Heart left ventricle (tissue), 16 donors: ENCODE measurements around the gene BRK1. TPM values are rescaled to one million over a fixed set of nuclear protein-coding genes. Genes with fewer than 3 reads are reported as not detected.

ENCODE experiments used
- ATAC-seq, 4 donors: fragments of 200-7000 bp; cut with Tn5 transposase; one replicate each; pipeline ENCODE4 v1.9.1; 2020 to 2022; ENCODE audit warnings: moderate library complexity in 4 of 4, mild to moderate bottlenecking in 3 of 4, moderate number of reproducible peaks in 1 of 4
- DNase-seq, 5 donors: peaks; one replicate each; pipeline ENCODE4 v3.0.0-alpha.2; 2020
- H3K27ac ChIP-seq, 12 donors: fragments of 200-600 bp; sonication (generic) in 4 of 12; one replicate each; pipeline versions ENCODE4 v1.5.0 to v1.8.0; 2016 to 2022; ENCODE audit warnings: mild to moderate bottlenecking in 2 of 12
- H3K27me3 ChIP-seq, 9 donors: fragments of 200-600 bp; sonication (generic) in 2 of 9; one replicate each; pipeline versions ENCODE4 v1.5.1 to v1.8.0; 2016 to 2022; ENCODE audit warnings: mild to moderate bottlenecking in 3 of 9
- H3K36me3 ChIP-seq, 9 donors: fragments of 200-600 bp; sonication (generic) in 2 of 9; one replicate each; pipeline versions ENCODE4 v1.5.0 to v1.8.0; 2018 to 2022; ENCODE audit warnings: mild to moderate bottlenecking in 2 of 9
- H3K4me1 ChIP-seq, 12 donors: fragments of 200-600 bp; sonication (generic) in 4 of 12; one replicate each; pipeline versions ENCODE4 v1.5.0 to v1.8.0; 2016 to 2022; ENCODE audit warnings: mild to moderate bottlenecking in 3 of 12
- H3K4me3 ChIP-seq, 12 donors: fragments of 200-600 bp; sonication (generic) in 4 of 12; one replicate each; pipeline versions ENCODE4 v1.5.0 to v1.8.0; 2017 to 2022; ENCODE audit warnings: mild to moderate bottlenecking in 9 of 12, moderate library complexity in 4 of 12
- H3K9me3 ChIP-seq, 12 donors: fragments of 200-600 bp; sonication (generic) in 4 of 12; one replicate each; pipeline versions ENCODE4 v1.5.0 to v1.8.0; 2016 to 2022; ENCODE audit warnings: mild to moderate bottlenecking in 1 of 12
- POLR2A ChIP-seq, 2 donors: fragments of 450-650 bp; IDR thresholded peaks; one replicate each; pipeline ENCODE4 v1.6.1; 2017; ENCODE audit warnings: antibody characterized with exemption in 2 of 2, mild to moderate bottlenecking in 2 of 2, moderate library complexity in 2 of 2
- WGBS, 4 donors: extraction: QIAGEN DNeasy Blood & Tissue Kit in 2 of 4; methylation state at CpG; one replicate each; pipeline versions ENCODE4 v1.1.5 to v1.1.7; 2013 to 2018; 5-methylcytosine and 5-hydroxymethylcytosine counted together
- intact Hi-C, 10 donors: fragments of 100-400 bp; cut with DNase I; formaldehyde crosslinking; loops; one replicate each; pipeline versions ENCODE4 v1.11.1 to v1.14.2; 2022
- polyA plus RNA-seq, 2 donors: library from polyadenylated mRNA; stranded (reverse); fragments of 200-250 nt; gene quantifications; one replicate each; pipeline ENCODE4 v1.2.3, GENCODE V29; 2013
- total RNA-seq, 9 donors: library from RNA; depleted of rRNA in 2 of 9; stranded (reverse); fragments of >200 nt in 2 of 9; fragmentation: NEBNext Ultra II Directional in 3 of 9; extraction: Animal tissue kit (Norgen Biotek cat#: 25700) in 3 of 9; gene quantifications; one replicate each; pipeline versions ENCODE4 v1.1.0 to v1.2.4, GENCODE V29; 2016 to 2023
- TF ChIP-seq, protein P1 (sequence below), 12 donors: fragments of 200-600 bp; sonication (generic) in 4 of 12; IDR thresholded peaks; one replicate each; pipeline versions ENCODE4 v1.5.0 to v1.8.0; 2018 to 2022; ENCODE audit warnings: antibody characterized with exemption in 12 of 12, mild to moderate bottlenecking in 5 of 12
- donor health status: ischemic (EF 13 %, LVEDD 7.1; RV severe dilation, severe dysfunction).
- donor health status: healthy with polysubstance abuse.
- donor health status: DM: no; HTN: yes; CAD: no.
- donor health status: DM: no; HTN: no; CAD: no.
- donor health status: ischemic (EF 25% LVEDD 6.9; RV normal size, moderate dysfunction).
- donor health status: ischemic (EF 25% LVEDD 5.7; RV mildly dilated, moderate dysfunction).
- donor health status: healthy.
- donor health status: DM: yes; HTN: yes; CAD: no.
- donor health status: ischemic (EF 35%, LVEDD 5.7; RV mildly dilated, moderate dysfunction).
- donor health status: nonischemic (EF 11% LVEDD 7.7; RV severe dilation, severe dysfunction).
- donor health status: DM: yes; HTN: yes; CAD: no.
- donor health status: PGD.
- donor health status: ischemic (EF 29% LVEDD 5.4; RV normal size, mild dysfunction).
- donor health status: nonischemic (EF 23%, LVEDD 6.1; RV moderate dilation, normal function).

BRK1 gene
- total and polyA plus RNA-seq, 11 donors = 69.8 to 159 (median 89.8) TPM

DNA sequence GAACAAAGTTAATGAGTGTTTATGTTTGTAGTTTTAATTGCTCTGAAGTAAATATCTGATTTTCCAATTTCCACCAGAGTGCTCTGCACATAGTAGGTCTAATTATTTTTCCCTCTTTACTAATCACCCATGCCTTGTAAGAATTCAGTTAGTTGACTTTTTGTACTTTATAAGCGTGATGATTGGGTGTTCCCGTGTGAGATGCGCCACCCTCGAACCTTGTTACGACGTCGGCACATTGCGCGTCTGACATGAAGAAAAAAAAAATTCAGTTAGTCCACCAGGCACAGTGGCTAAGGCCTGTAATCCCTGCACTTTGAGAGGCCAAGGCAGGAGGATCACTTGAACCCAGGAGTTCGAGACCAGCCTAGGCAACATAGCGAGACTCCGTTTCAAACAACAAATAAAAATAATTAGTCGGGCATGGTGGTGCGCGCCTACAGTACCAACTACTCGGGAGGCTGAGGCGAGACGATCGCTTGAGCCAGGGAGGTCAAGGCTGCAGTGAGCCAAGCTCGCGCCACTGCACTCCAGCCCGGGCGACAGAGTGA is 25.6 kb downstream of the BRK1 start:
- DNase-seq = no peak
- 83 to 88% (median 83%) methylated on average over 23 of the region's 23 CpGs for whole genome bisulfite sequencing, 4 donors
- intact Hi-C loops = no loop called here
- ATAC-seq = peak in 1 of 4 donors; percentile 2
- peaks cover 0 to 16% (median 0%) of the 10 kb centered on the region in 9 donors for H3K36me3 ChIP-seq
- peak overlapping the region in 11 of 12 donors; percentile 65 to 94 (median 81) for H3K4me3 ChIP-seq
- H3K9me3 ChIP-seq = no peaks in the 10 kb centered on the region
- peak overlapping the region in 11 of 12 donors; percentile 74 to 97 (median 90) for H3K27ac ChIP-seq
- no peaks in the 10 kb centered on the region for H3K27me3 ChIP-seq
- TF ChIP-seq, protein P1, sequence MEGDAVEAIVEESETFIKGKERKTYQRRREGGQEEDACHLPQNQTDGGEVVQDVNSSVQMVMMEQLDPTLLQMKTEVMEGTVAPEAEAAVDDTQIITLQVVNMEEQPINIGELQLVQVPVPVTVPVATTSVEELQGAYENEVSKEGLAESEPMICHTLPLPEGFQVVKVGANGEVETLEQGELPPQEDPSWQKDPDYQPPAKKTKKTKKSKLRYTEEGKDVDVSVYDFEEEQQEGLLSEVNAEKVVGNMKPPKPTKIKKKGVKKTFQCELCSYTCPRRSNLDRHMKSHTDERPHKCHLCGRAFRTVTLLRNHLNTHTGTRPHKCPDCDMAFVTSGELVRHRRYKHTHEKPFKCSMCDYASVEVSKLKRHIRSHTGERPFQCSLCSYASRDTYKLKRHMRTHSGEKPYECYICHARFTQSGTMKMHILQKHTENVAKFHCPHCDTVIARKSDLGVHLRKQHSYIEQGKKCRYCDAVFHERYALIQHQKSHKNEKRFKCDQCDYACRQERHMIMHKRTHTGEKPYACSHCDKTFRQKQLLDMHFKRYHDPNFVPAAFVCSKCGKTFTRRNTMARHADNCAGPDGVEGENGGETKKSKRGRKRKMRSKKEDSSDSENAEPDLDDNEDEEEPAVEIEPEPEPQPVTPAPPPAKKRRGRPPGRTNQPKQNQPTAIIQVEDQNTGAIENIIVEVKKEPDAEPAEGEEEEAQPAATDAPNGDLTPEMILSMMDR (IDR thresholded peaks at IDR 0.05) = no peak
- no peak for TF ChIP-seq POLR2A (IDR thresholded peaks at IDR 0.05)
- peaks cover 0 to 40% (median 23%) of the 10 kb centered on the region in 12 donors for H3K4me1 ChIP-seq

DNA sequence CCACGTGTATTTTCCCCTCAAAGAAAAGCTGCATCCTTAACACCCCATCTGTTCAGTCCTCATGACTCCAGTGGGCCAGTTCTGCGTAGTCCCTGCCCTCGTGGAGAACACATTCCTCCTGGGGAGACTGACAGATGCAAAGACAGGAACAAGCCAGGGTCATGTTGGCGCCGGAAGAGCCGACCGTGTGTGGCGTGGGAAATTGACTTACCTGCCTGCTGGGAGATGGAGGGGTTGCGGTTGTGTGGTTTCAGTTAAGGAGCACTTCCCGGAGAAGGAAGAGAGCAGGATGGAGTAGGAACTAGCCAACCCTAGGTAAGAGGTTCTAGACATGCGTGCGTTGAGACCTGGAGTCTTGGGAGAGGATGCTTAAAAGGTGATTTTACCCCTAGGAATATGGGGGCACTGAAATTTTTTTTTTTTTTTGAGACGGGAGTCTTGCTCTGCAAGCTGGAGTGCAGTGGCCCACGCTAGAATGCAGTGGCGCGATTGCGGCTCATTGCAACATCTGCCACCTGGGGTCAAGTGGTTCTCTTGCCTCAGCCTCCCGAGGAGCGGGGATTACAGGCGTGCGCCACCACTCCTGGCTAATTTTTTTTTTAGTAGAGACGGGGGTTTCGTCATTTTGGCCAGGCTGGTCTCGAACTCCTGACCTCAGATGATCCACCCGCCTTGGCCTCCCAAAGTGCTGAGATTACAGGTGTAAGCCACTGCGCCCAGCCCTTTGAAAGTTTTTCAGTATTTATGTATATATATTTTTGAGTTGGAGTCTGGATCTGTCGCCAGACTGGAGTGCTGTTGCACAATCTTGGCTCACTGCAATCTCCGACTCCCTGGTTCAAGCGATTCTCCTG is 27.5 kb downstream of the BRK1 start:
- Histone ChIP-seq H3K27me3 (no peaks in the 10 kb centered on the region), H3K27ac (peak overlapping the region in 6 of 12 donors; percentile 75 to 93 (median 90)), H3K4me3 (peak overlapping the region; percentile 51 to 94 (median 80)), H3K36me3 (peaks cover 0 to 34% (median 14%) of the 10 kb centered on the region in 9 donors), H3K4me1 (peaks cover 0 to 52% (median 25%) of the 10 kb centered on the region in 12 donors), H3K9me3 (no peaks in the 10 kb centered on the region)
- ATAC-seq = no peak
- TF ChIP-seq POLR2A (IDR thresholded peaks at IDR 0.05) = no peak
- TF ChIP-seq, protein P1 (IDR thresholded peaks at IDR 0.05) = no peak
- intact Hi-C loops = no loop called here
- peak in 1 of 5 donors; percentile 26 for DNase-seq
- 78 to 82% (median 80%) methylated on average over 29 of the region's 29 CpGs for WGBS, 4 donors

DNA sequence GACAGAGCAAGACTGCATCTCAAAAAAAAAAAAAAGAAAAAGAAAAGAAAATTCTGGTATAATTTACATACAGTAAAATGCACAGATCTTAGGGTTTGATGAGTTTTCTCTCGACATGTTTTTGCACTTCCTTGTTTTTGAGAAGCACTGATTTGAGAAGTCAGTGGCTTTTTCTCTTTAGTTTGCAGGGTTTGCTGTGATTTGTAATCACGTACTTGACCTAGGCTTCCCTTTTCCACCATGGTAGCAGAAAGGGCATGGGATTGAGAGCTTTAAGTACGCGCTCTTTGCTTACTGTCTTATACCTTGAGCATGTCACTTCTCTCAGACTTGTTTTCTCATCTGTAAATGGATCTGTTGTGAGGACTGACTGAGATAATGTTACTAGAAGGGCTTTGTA is 30.2 kb downstream of the BRK1 start:
- no peak for ATAC-seq
- TF ChIP-seq, protein P1 (IDR thresholded peaks at IDR 0.05) = no peak
- no peak for TF ChIP-seq POLR2A (IDR thresholded peaks at IDR 0.05)
- H3K4me1 ChIP-seq = peaks cover 0 to 58% (median 25%) of the 10 kb centered on the region in 12 donors
- H3K9me3 ChIP-seq = no peaks in the 10 kb centered on the region
- DNase-seq = no peak
- intact Hi-C loops = no loop called here
- WGBS, 4 donors = 87 to 90% (median 89%) methylated on average over 4 of the region's 4 CpGs
- no peak overlapping the region for H3K4me3 ChIP-seq
- peaks cover 0 to 57% (median 37%) of the 10 kb centered on the region in 9 donors for H3K36me3 ChIP-seq
- H3K27ac ChIP-seq = peak overlapping the region in 1 of 12 donors; percentile 67
- no peaks in the 10 kb centered on the region for H3K27me3 ChIP-seq

DNA sequence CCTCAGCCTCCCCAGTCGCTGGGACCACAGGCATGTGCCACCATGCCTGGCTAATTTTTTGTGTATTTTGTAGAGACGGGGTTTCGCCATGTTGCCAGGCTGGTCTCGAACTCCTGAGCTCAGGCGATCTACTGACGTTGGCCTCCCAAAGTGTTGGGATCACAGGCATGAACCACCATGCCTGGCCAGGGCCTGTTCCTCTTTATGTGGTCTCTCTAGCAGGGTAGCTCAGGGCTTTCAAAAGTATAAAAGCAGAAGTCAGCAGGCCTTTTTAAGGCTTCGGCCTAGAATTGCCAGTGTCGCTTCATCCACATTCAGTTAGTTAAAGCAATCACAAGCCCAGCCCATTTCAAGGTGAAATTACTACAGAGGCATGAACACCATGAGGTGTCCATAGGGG is 33.8 kb downstream of the BRK1 start:
- Histone ChIP-seq H3K9me3 (no peaks in the 10 kb centered on the region), H3K4me1 (peaks cover 0 to 36% (median 9%) of the 10 kb centered on the region in 12 donors), H3K27ac (peak overlapping the region in 1 of 12 donors; percentile 58), H3K4me3 (no peak overlapping the region), H3K27me3 (no peaks in the 10 kb centered on the region), H3K36me3 (peaks cover 0 to 87% (median 72%) of the 10 kb centered on the region in 9 donors)
- intact Hi-C loops = no loop called here
- TF ChIP-seq, protein P1 (IDR thresholded peaks at IDR 0.05) = no peak
- no peak for TF ChIP-seq POLR2A (IDR thresholded peaks at IDR 0.05)
- 91 to 94% (median 94%) methylated on average over 8 of the region's 8 CpGs for WGBS, 4 donors
- ATAC-seq (peak in 1 of 4 donors; percentile 69), DNase-seq (peak in 1 of 5 donors; percentile 25)
